NCI-H1436 treated with DMSO at 0.1 percent for 48 hours (cell line): ENCODE data around the gene MAML2.

Source experiments
- DNase-seq: peaks from one replicate; lab custom pipeline; 2025; lab: John Stamatoyannopoulos, UW

MAML2 gene

DNA sequence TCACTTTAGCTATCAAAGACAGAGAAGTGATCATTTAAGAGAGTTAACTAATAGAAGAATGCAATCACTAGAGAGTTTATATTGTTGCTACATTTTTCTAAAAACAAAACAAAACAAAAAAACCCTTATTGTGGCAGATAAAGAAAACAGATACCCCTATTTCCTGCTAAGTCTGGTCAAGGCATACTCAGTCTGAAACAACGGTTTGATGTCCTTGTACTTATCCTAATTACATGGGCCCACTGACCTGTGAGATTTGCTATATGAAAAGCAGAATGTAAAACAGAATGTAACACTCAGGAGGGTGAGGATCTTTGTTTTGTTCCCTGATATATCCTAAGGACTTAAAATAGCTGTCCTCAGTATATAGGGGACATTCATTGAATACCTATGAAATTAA is 24.6 kb downstream of the MAML2 start:
- DNase-seq: no peak

DNA sequence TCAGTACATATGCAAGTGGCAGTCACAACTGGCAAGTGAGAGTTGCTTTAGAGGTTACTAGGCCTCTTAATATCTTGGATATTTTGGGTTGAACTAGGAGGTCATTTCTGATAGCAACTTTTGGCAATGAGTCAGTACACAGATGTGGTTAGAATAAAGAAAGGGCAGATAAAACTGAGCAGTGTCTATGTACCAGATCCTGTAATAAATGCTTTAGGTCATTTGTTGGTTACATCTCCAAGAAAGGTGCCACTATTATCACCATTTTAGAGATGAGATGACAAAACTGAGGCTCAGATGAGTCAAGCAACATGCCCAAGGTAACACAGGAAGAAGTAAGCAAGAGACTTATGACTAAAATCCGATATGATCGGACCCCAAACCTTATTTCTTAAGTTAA is 25.0 kb downstream of the MAML2 start:
- no peak for DNase-seq

DNA sequence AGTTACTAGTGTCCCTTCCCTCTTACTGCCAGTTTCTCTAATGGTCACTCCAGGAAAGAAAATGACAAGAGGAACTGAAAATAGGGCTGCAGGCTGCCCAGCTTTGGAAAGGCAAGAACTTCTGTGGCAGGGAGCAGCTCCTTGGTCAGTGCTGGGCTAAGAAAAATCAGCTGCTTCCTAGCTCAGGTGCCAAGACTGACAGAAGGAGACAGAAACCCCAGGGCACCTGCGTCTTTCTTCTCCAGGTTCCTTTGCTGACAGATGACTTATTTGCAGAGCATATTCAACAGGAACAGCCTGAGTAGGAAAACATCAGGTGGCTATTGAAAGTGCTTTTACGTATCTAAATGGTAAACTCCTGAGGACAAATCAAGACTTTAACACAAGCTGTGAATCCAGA is 25.4 kb downstream of the MAML2 start:
- DNase-seq: no peak

DNA sequence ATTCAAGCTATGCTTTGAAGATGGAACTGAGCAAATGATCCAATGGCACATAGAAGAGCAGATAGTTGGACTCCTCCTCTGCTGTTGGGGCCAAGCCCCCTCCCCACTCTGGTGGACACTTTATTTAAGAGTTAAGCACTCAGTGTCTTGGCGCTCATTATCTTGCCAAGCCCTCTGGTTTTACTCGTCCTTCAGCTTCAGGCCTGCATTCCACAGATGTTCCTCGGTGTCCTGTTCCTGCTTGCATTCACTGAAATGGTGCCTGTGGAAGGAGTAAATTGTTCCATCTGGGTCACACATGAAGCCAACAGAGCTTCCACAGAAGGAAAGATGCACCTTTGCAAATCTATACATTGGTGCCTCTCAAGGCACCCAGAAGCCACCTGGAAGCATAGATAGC is 26.1 kb downstream of the MAML2 start:
- DNase-seq: no peak

DNA sequence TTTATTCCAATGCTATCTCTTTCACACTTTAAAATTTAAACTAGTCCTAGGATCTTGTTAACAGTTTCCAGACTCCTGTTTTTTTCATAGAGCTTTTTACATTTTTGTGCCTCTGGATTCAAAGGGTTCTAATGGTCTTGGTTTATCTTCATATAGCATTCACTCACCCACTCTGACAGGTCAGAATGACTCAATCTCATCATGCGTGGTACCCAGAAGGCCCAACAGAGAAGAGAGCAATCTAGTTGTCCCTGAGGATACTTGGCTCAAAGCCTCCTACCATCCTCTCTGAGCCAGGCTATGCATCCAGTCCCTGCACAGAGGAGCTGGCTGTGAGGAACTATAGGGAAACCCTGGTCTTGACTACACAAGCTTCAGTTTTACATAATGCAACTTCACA is 27.5 kb downstream of the MAML2 start:
- DNase-seq: no peak

DNA sequence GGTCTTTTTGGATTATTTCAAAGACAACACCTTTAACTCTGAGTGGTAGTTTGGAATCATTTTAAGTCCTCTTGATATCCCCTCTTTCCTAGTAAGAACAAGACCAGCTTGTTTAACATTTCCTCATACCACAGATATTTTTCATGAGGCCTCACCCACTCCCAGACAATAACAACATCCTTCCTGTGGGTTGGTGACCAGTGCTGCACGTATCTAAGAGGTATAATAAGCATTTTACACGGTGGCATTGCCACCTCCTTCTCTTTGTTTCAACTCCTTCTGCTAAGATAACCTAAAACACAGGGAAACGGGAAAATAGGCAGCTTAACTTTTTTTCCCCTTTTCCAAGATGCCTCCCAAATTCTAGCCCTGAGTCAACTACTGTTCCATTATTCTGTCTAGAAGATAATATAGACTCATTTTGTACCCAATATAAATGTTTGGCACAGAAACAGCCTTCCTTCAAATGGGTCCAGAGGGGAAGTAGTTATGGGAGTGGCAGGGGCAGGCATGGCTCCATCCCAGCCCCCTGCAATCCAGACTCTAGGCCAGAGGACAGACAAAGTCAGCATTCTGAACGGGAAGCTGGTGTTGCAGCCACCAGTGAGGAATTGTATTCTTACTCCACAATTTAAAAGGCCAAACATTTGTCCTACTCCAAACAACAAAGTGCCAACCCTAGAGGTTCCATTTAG is 28.5 kb downstream of the MAML2 start:
- DNase-seq: no peak

DNA sequence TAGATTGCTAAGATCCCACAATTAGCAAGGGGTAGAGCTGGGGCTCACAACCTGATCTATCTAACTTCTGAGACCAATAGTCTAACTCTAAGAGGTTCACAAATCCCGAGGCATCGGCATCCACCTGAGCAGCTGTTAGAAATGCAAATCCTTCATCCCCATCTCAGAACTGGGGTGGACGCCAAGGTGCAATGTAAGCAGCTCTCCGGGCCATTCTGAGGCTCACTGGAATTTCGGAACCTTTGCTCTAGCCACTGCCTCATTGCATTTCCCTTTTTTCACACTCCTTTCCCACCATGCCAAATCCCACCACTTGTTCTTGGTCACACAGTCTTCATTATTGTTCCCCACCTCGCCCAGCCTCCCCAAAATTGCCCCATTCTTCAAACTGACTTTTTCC is 29.8 kb downstream of the MAML2 start:
- no peak for DNase-seq

DNA sequence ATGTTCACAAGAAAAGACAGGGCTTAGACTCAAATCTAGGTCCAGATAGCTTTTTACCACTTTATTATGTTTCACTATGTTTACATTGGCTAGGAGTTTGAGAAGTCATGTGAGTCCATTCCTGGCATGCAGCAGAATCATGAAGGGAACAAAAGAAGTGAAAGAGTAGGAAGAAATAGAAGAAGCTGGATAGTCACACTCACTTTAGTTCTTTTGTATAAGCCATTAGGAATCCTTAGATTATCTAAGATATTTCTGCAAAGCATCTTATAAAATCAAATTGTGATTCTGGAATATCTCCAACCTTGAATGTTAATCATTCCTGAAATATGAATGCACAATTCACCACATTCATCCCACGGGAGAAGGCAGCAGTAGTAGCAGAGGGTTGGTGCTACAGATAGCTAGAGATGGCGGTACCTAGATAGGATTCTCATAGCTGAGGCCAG is 31.9 kb downstream of the MAML2 start:
- DNase-seq: no peak

DNA sequence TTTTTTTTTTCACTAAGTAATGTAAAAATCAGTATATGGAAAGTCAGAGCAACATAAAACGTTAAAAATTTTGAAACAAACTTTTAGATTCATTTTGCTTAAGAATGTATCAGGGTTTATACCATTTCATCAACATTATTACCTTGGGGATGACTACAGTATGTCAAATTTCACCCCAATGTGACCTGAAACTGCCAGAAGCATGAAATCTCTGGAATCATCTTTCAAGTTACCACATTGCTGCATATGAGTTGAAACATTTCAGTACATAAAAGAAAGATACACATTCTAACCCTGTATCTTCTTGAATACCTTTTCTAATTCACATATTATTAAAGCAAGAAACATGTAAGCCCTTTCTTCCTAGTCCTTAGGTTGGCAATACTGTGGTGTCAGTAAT is 32.8 kb downstream of the MAML2 start:
- no peak for DNase-seq

DNA sequence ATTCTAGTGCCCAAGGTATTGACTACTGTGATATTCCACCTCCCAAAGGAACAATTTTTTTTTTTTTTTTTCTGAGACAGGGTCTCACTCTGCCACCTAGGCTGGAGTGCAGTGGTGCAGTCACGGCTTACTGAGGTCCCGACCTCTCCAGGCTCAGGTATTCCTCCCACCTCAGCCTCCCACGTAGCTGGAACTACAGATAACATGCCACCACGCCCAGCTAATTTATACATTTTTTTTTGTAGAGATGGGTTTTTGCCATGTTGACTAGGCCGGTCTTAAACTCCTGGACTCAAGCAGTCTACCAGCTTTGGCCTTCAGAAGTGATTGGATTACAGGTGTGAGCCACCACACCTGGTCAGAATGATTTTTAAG is 33.4 kb downstream of the MAML2 start:
- no peak for DNase-seq

DNA sequence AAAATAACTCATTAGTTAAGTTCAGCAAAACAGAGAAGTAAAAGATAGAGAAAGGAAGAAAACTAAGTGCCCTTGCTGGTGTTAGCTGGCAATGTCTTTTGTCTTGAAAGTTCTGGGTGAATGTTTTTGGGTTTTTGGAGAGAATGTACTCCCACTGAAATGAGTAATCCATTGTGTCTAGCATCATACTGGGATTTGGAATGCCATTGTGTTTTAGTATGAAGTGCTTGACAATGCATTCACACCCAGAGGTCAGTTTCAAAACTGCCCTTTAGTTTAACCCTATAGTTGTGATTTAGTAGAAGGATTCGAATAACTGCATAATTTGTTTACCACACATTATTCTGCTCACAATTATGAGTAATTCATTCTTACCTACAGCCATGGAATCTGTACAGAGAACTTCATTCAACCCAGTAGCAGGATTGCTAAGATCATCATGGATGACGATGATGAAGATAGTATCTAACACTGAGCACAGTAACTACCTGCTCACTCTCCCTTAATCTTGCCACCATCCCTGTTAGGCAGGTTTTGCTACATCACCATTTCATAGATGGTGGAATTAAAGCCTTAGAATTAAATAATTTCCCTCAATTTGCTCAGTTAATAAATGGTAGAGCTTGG is 33.9 kb downstream of the MAML2 start:
- no peak for DNase-seq

DNA sequence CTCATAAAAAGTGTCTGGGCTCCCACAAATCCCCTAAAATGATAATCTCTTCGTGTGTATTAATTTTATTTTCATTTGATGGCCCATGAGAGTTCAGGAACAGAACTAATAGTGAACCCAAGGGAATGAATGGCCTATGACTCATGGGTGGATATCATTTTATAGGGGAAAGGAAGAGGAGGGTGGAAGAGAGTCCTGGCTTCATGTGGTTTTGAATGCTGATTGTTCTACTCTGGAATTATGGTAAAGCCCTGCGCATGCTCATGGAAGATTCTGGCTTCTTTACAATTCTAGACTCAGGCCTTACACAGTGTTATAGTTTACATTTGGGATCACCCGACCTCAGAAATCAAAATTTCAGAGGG is 35.2 kb downstream of the MAML2 start:
- DNase-seq: no peak

DNA sequence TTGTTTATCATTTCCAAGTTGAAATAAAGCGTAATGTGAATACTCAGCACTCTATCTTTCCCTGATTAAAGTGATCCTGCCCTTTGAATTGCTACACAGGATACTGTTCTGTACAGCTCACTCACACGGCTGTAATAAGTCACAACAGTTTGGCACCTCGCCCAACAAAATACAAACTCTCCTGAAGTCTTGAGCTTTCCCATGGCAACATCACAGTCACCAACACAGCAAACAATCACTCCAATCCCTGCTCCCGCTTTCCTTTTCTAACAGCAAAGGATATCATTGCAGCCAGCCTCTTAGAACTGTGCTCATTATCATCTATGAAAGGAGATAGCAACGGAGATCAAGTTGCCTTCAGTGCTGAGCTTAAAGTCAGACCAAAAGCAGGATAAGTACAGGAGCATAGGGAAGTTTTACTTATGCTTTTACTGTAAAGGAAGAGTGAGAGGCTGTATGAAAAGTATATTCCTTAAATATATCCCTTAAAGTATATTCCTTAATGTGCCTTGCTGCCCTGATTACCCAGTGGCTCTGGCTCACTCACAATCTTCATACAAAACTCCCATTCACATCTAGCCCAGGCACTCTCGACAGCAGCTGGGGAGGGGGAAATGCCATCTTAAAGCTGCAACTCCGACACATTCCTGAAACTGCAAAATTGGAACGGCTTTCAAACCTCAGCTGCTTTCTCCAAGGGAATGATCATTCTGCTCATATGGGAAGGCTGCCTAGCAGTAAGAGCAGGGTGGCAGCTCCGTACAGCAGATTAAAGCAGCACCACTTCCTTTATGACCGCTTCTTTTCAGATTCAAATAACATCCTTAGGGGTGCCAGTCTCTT is 35.8 kb downstream of the MAML2 start:
- peak; percentile 5 for DNase-seq

DNA sequence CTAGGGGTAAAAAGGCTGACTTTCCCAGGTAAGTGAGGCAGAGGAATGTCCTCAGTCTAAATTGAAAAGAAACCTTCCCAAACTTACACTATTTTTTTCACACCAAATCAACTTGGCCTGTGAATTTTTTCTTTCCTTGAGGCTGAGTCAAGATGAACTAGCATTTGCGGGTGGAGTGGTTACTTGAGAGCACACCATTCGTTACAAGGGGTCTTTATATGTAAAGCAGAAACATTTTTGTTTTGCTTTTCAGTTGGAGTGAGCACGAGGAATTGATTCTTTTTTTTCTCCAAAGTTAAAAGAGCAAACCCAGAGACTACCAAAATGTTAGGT is 36.4 kb downstream of the MAML2 start:
- no peak for DNase-seq

DNA sequence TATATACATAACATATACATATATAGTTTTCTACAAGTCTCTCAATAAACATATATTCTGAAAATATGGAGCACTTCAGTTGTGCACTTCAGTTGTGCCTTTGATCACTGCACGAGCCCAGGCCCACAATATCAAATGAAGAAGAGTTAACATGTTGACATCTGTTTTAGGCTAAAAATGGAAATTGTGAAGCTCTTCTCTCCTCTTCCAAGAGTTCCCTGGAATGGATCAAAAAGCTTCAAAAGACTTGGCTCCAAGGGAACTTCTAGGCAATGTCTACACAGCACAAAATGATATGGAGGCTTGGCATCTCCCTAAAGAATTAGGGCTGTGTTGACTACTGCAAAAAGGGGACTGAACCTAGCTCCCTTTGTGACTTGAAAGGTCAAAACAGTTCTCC is 36.9 kb downstream of the MAML2 start:
- no peak for DNase-seq

DNA sequence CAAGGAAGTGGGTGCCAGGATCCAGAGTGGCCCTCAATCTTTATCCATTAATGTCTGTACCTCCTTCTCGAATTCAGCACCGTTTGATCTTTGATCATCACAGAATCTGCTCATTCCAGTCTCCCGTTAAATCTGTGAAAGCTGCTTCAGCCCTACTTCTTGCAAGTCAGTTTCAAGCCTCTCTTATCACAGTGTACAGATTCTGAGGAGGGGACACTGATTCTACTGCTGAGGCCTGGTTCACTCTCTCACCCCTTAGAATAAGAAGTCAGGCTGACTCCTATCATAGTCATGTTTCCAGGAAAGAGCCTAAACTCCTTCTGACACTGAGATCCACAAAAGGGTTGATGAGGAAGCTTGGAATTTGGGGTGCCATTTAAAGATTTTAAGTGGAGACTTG is 39.0 kb downstream of the MAML2 start:
- DNase-seq: no peak

DNA sequence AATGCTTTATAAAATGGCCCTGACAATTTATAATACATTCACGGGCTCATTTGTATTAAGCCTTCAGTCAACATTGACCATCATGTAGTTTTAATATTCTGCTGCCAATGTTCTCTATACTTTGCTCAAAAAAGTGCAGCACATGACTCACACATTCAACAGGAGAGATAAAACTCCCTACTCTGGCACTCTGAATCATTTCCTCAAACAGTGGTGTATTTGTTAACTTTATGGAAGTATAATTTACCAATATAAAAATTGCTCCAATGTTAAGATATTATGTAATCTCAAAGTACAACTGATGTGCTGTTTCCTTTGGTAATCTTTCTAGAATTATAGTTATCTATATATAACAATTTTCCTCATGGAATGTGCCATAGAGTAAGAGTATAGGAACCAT is 39.9 kb downstream of the MAML2 start:
- no peak for DNase-seq

DNA sequence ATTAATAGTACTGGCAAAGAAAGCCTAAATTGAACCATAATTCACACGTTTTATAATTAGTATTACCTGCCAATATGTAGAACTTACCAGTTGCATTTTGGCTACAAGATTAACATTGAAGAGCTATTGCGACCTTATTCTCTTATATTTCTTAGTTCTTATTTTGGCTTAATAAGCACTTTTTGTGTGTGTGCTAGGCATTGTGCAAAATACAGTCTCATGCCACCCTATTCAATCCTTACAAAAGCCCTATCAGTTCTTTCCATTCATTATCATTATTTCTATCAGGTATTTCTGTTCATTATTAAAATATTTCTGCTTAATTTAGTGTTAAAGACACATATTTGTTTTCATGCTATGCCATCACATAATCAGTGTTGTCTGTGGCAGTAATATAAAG is 41.2 kb downstream of the MAML2 start:
- no peak for DNase-seq

DNA sequence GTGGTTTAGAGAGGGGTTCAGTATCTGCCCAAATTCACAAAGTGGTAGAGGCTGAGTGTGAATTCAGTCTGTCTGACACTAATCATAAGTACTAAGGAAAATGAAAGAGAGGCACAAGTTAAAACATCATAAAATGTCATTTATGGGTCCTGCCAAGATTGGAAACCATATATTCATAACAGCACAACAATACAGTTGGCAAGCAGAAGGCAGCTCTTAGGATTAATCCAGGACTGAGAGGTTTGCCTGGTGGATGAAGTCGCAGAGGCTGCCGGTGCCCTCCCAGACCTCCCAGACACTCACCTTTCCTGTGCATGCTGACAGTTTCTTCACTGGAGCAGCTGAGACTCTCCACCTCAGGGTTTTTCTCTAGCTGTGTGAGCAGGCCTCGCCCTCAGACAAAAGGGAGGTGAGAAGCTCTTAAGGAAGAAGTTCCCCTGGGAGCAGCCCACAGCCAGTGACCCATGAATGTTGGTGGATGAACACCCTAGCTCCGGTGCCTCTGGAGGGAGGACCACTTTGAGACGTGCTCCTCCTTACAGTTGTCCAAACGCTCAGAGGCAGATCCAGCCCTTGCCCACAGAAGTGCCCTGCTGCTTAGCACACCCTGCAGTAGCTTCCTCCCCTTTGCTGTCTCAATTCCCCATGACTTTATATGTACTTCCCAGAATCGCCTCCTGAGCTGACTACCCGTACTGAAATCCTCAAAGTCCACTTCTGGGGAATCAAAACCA is 43.7 kb downstream of the MAML2 start:
- DNase-seq: no peak

DNA sequence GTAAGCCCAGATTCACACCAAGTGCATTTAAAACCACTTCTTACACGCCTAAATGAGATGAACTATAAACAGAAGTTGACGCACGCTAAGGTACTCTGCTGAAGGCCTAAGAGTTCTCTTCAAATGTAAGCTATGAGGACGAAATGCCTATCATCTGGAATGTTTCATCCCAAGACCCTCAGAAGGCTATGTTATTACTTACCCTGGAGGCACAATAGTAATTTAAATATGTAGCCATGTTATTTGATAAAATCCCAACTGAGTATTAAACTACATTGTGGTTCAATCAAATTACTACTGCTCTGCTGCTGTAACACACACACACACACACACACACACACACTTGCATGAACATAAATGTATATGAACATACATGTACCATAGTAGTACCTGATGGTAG is 47.6 kb downstream of the MAML2 start:
- no peak for DNase-seq

DNA sequence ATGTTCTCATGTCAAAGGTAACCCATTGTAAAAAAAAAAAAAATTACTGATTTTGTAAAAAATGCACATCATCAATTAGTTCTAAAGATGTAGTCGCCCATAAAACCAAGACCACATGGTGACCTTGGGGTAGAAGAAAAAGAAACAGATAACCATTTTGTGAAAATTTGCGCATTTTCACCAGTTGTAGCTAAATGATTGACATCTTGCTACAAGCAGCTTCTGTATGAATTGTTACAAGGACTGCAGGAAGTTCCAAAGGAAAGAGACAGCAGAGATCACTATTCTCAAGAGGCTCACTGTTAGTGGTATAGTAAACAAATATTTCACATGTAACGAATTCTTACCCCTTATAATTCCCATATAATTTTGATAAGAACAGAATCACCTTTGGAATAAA is 48.7 kb downstream of the MAML2 start:
- no peak for DNase-seq

DNA sequence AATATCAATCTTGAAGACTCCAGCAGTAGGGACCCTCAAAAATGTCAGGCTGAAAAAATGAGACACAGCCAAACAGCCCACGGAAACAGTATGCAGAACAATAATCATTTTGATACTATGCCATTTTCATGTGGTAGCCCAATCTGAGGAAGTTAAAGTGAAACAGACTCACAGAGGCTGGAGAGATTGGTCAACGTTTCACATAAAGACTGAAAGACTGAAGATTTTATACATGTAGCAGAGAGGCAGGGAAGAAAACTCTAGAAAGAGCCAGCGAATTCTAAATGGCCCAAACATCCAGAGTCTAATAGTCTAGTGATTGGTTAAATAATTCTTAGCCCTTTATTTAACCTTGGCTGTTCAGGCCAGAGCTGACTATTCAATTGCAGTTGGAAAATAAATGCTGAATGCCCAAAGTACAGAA is 49.4 kb downstream of the MAML2 start:
- DNase-seq: no peak

DNA sequence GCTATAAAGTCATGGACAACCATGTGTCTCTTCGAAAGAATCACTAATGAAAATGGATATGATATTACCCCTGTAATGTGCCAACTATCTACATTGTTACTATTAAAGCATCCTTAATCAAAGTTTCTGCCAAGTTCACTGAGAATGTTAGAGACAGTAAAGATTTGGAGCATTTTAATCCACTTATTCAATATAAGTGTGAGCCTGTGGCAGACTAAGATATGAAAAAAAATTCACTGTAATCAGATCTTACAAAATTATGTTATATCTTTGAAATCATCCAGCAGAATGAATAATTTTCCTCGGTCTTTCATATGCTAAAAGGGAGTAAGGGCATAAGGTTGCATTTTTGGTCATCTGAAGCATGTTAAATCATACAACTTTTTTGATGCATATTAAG is 49.9 kb downstream of the MAML2 start:
- DNase-seq: no peak
